HG03045 (cell line): ENCODE measurements around the gene PCGF2.
A peak's percentile ranks its signal among the peaks of the same experiment; 100 is the strongest.
"Not testable (repeated sequence)": the region's sequence is repeated elsewhere in the genome, so short reads cannot be mapped to it uniquely, and the experiment has no call there.

Experiments
- ATAC-seq: cut with Tn5 transposase; IDR thresholded peaks from one replicate; pipeline ENCODE4 v1.9.1; 2021; ENCODE audit warnings: mild to moderate bottlenecking, moderate library complexity; ENCODE audit not compliant: unreplicated experiment

The PCGF2 gene

GRCh38 chr17:38738007-38738662 lies 10.0 kb downstream of the PCGF2 start:
- ATAC-seq, result no peak

- no peak for ATAC-seq
These were observed 12.8 kb downstream of the PCGF2 start for GRCh38 chr17:38735161-38735997.

- ATAC-seq, result no peak
These were observed 13.9 kb downstream of the PCGF2 start for GRCh38 chr17:38733982-38734973.

- no peak for ATAC-seq
These were observed 14.7 kb downstream of the PCGF2 start for GRCh38 chr17:38733282-38733981.

- no peak for ATAC-seq
These were observed 15.5 kb downstream of the PCGF2 start for GRCh38 chr17:38732376-38733281.

GRCh38 chr17:38731526-38732294 lies 16.4 kb downstream of the PCGF2 start:
- ATAC-seq, result no peak

- no peak for ATAC-seq
These were observed 17.4 kb downstream of the PCGF2 start for GRCh38 chr17:38730526-38731379.

GRCh38 chr17:38729886-38730525 lies 18.1 kb downstream of the PCGF2 start, which contains the start of gene CISD3:
TSS of gene CISD3 (plus strand) at chr17:38730341. CDS start at chr17:38730359, 18 bp downstream.
- ATAC-seq, result peak; percentile 77

GRCh38 chr17:38729368-38729885 lies 18.7 kb downstream of the PCGF2 start:
- no peak for ATAC-seq

- no peak for ATAC-seq
These were observed 19.8 kb downstream of the PCGF2 start for GRCh38 chr17:38728290-38728831.

GRCh38 chr17:38727736-38728135 lies 20.4 kb downstream of the PCGF2 start:
- no peak for ATAC-seq

- not testable (repeated sequence) for ATAC-seq
These were observed 22.0 kb downstream of the PCGF2 start for GRCh38 chr17:38726145-38726544.

GRCh38 chr17:38725066-38725465 lies 23.1 kb downstream of the PCGF2 start:
- ATAC-seq, result no peak

- no peak for ATAC-seq
These were observed 23.7 kb downstream of the PCGF2 start for GRCh38 chr17:38724337-38724988.

GRCh38 chr17:38721802-38722201 lies 26.3 kb downstream of the PCGF2 start:
- no peak for ATAC-seq

- ATAC-seq, result no peak
These were observed 27.2 kb downstream of the PCGF2 start for GRCh38 chr17:38720941-38721340.
